B cell (primary cell): ENCODE measurements around the gene ZBTB8A.

Experiments
- CTCF ChIP-seq: fragments of 200-600 bp; IDR thresholded peaks from one replicate; pipeline ENCODE4 v1.8.0; 2022; ENCODE audit warnings: antibody characterized with exemption, mild to moderate bottlenecking
- EZH2 ChIP-seq: IDR thresholded peaks from 2 replicates; pipeline ENCODE4 v1.6.1; 2012; ENCODE audit warnings: borderline replicate concordance, low read depth, mild to moderate bottlenecking, moderate library complexity, low read length; ENCODE audit not compliant: insufficient read depth, poor library complexity, severe bottlenecking

- no peak for TF ChIP-seq CTCF
- no peak for TF ChIP-seq EZH2
Observed at GRCh38 chr1:32508761-32509160, 30.5 kb upstream of the ZBTB8A start.
